ENCODE results near the gene KYNU.
"Not testable (repeated sequence)": the region's sequence is repeated elsewhere in the genome, so short reads cannot be mapped to it uniquely, and the experiment has no call there.

Gene KYNU

GRCh38 chr2:142877216-142877838, at the start of gene KYNU:
Gene KYNU (plus strand): TSS chr2:142877664. CDS start chr2:142885368, 7,704 bp downstream.
- no peak for DNase-seq (ENCODE audit: low read depth in 2 of 2)

GRCh38 chr2:142834021-142834420, 43.4 kb upstream of the KYNU start:
- no peak for DNase-seq (ENCODE audit: low read depth in 2 of 2)

- no peak for DNase-seq (ENCODE audit: low read depth in 2 of 2)
Observed at GRCh38 chr2:142840436-142840835, 37.0 kb upstream of the KYNU start.

- no peak for DNase-seq (ENCODE audit: low read depth in 2 of 2)
Observed at GRCh38 chr2:142841788-142842187, 35.7 kb upstream of the KYNU start.

GRCh38 chr2:142842369-142842768, 35.1 kb upstream of the KYNU start:
- DNase-seq (ENCODE audit: low read depth in 2 of 2) = no peak

GRCh38 chr2:142843731-142844130, 33.7 kb upstream of the KYNU start:
- DNase-seq (ENCODE audit: low read depth in 2 of 2) = no peak

- DNase-seq (ENCODE audit: low read depth in 2 of 2) = no peak
Observed at GRCh38 chr2:142848023-142848606, 29.3 kb upstream of the KYNU start.

GRCh38 chr2:142849820-142850219, 27.6 kb upstream of the KYNU start:
- DNase-seq (ENCODE audit: low read depth in 2 of 2) = no peak

- DNase-seq (ENCODE audit: low read depth in 2 of 2) = no peak
Observed at GRCh38 chr2:142853912-142854311, 23.6 kb upstream of the KYNU start.

GRCh38 chr2:142857256-142858164, 20.0 kb upstream of the KYNU start:
- DNase-seq (ENCODE audit: low read depth in 2 of 2) = no peak

GRCh38 chr2:142858961-142859360, 18.5 kb upstream of the KYNU start:
- DNase-seq (ENCODE audit: low read depth in 2 of 2) = no peak

GRCh38 chr2:142862299-142862698, 15.2 kb upstream of the KYNU start:
- no peak for DNase-seq (ENCODE audit: low read depth in 2 of 2)

- DNase-seq (ENCODE audit: low read depth in 2 of 2) = no peak
Observed at GRCh38 chr2:142862847-142863246, 14.6 kb upstream of the KYNU start.

GRCh38 chr2:142863485-142863961, 13.9 kb upstream of the KYNU start:
- no peak for DNase-seq (ENCODE audit: low read depth in 2 of 2)

GRCh38 chr2:142864605-142865004, 12.9 kb upstream of the KYNU start:
- not testable (repeated sequence) for DNase-seq (ENCODE audit: low read depth in 2 of 2)

GRCh38 chr2:142865924-142866323, 11.5 kb upstream of the KYNU start:
- no peak for DNase-seq (ENCODE audit: low read depth in 2 of 2)

GRCh38 chr2:142866426-142866825, 11.0 kb upstream of the KYNU start:
- no peak for DNase-seq (ENCODE audit: low read depth in 2 of 2)

GRCh38 chr2:142867136-142867535, 10.3 kb upstream of the KYNU start:
- no peak for DNase-seq (ENCODE audit: low read depth in 2 of 2)

GRCh38 chr2:142868229-142868762, 9.2 kb upstream of the KYNU start:
- no peak for DNase-seq (ENCODE audit: low read depth in 2 of 2)

- not testable (repeated sequence) for DNase-seq (ENCODE audit: low read depth in 2 of 2)
Observed at GRCh38 chr2:142869065-142869460, 8.4 kb upstream of the KYNU start.

GRCh38 chr2:142869461-142870106, 7.9 kb upstream of the KYNU start:
- DNase-seq (ENCODE audit: low read depth in 2 of 2) = no peak

GRCh38 chr2:142870526-142870925, 6.9 kb upstream of the KYNU start:
- DNase-seq (ENCODE audit: low read depth in 2 of 2) = no peak

Data from stimulated activated CD8-positive, alpha-beta memory T cell treated with anti-CD3 and anti-CD28 coated beads, Interleukin-2, amount 100 ng/mL, for 1 hour (primary cell).